Activated CD4-positive, alpha-beta T cell treated with anti-CD3 and anti-CD28 coated beads for 1 hour (primary cell): ENCODE data around the gene RIIAD1.
A peak's percentile ranks its signal among the peaks of the same experiment; 100 is the strongest.
"Not testable (repeated sequence)": the region's sequence is repeated elsewhere in the genome, so short reads cannot be mapped to it uniquely, and the experiment has no call there.

Experiments
- DNase-seq: peaks from one replicate; pipeline ENCODE4 v3.0.0-alpha.2; 2020

Gene RIIAD1

GRCh38 chr1:151737479-151737878 lies 16.2 kb downstream of the RIIAD1 start:
- DNase-seq = no peak

GRCh38 chr1:151739590-151740355 lies 18.5 kb downstream of the RIIAD1 start:
- DNase-seq = no peak

GRCh38 chr1:151741516-151741915 lies 20.2 kb downstream of the RIIAD1 start:
- no peak for DNase-seq

DNA sequence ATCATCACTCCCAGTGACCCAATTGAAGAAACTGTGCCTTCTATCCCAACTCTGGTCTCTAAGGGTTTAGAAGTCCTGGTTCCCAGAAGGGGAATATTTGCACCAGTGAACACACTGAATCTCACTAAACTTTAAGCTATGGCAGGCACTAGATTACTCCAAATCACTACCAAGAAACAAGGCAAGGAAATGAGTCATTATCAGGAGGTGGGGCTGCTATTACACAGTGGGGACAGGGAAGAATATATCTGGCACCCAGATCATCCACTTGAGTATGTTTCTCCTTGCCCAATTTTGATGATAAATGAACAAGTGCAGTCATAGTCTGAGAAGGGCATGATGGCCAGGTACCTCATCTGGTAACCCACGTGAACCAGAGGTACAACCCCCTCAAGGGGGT lies 35.0 kb downstream of the RIIAD1 start:
- no peak for DNase-seq

- no peak for DNase-seq
Measured at GRCh38 chr1:151759241-151759640, 37.9 kb downstream of the RIIAD1 start.

- no peak for DNase-seq
Measured at GRCh38 chr1:151760597-151761385, 39.5 kb downstream of the RIIAD1 start.

GRCh38 chr1:151762941-151763921 lies 41.9 kb downstream of the RIIAD1 start, which contains the start of gene MRPL9:
Gene MRPL9 (minus strand): TSS chr1:151763496. CDS start chr1:151763479, 17 bp downstream.
- peak; percentile 76 for DNase-seq

DNA sequence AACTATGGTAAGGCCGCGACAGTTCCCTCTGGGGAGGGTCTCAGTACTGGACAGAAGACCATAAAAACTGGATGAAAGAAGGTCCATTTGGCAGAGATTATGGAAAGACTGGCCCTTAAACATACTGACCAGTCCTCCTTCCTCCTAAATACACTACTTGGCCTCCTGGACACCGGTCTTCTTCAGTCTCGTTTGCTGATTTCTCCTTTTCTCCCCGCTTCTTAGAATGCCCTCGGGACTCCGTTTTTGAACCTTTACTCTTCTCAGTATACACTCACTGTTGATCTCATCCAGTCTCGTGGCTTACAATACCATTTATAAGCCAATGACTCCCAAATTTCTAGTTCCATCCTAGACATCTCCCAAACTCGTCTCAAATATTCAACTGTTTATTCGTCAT lies 42.7 kb downstream of the RIIAD1 start:
- no peak for DNase-seq

DNA sequence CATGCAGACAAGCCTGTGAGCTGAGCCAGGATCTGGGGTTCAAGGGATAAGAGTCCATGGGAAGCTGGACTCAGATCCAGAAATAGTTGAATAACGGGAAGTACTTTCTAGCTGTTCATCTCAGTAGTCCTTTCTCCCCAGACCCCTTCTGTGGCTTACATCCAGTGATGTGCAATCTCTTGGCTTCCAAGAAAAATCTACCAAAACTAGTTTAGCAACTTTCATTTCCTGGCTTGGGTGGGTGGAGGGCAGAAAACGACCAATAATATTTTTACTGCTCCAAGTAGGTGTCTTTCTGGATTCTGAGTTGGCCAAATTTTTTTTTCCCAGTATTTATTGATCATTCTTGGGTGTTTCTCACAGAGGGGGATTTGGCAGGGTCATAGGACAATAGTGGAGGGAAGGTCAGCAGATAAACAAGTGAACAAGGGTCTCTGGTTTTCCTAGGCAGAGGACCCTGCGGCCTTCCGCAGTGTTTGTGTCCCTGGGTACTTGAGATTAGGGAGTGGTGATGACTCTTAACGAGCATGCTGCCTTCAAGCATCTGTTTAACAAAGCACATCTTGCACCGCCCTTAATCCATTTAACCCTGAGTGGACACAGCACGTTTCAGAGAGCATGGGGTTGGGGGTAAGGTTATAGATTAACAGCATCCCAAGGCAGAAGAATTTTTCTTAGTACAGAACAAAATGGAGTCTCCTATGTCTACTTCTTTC lies 47.2 kb downstream of the RIIAD1 start:
- DNase-seq = not testable (repeated sequence)

- DNase-seq = not testable (repeated sequence)
Measured at GRCh38 chr1:151769270-151769669, 47.9 kb downstream of the RIIAD1 start.

DNA sequence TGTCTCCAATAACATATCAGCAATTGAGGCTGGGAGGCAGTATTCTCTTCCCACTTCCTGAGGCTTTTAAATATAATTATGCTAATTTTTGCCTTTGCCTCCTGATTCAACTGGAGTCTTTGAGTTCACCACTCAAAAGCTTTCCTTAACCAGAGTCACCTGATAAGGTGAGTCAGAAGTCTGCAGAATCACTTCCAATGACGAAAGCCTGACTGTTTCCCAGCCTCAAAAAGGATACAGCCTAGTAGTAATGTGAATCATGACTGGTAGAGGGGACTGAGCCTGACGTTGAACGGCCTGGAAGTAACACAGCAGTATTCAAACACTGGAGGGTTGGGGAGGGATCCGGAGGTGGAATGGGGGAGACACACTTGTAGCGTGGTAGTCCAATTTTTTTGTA lies 52.4 kb downstream of the RIIAD1 start:
- no peak for DNase-seq

DNA sequence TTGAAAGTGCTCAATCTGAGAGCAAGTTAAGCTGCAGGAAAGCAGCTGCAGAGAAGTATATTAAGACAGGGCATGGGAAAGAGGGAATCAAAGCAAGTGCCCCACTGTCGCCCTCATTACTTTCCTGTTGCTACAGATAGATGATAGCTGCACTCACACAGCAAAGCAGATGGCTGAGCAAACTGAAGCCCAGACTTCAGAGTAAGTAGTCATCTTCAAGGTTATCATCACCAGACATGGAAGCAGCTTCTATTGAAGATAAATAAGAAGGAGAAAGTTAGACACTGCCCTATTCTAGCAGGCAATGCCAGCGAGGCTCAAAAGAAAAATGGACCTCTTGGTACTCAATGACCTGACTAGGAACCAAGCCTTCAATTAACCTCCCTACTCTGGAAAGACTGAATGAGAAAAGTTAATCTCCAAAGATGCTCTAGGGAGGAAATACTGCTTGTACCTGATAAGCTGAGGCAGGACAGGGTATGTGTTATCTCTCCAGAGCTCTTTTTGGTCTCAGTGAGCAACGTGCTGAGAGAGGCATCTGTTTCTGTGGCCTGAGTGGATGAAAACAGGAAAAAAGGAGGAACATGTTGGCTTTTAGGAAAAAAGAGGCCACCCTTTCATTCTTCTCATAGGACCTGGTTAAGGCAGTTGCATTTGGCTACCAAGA lies 53.1 kb downstream of the RIIAD1 start:
- DNase-seq = no peak

- DNase-seq = no peak
Measured at GRCh38 chr1:151775894-151776664, 54.8 kb downstream of the RIIAD1 start.

DNA sequence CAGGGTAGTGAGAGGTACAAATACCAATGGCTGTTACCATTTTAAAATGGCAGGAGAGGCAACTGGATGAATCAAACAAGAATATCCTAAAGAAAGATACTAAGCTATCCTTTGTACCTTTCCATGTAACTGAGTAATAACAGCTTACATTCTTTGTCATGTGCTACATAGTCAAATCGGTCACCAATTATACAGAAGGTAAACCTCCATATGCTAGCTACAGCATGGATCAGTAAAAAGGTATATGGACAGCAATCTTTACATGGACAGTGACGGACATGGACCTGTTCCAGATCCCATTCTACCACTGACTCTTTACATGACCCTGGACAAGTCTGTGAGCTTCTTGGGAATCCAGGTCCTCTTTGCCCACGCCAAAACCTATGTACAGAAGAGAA lies 55.3 kb downstream of the RIIAD1 start:
- DNase-seq = no peak

GRCh38 chr1:151777317-151777716 lies 56.0 kb downstream of the RIIAD1 start:
- DNase-seq = no peak
